ENCODE data around the gene MOB1A. TPM values are rescaled to one million over a fixed set of nuclear protein-coding genes. Genes with fewer than 3 reads are reported as not detected.

MOB1A gene
- total and polyA plus RNA-seq, 2 of the 13 experiments (the other 11 are each of a cell fraction or from before 2014, with no cell fraction given), result 48.2 to 139 TPM

DNA sequence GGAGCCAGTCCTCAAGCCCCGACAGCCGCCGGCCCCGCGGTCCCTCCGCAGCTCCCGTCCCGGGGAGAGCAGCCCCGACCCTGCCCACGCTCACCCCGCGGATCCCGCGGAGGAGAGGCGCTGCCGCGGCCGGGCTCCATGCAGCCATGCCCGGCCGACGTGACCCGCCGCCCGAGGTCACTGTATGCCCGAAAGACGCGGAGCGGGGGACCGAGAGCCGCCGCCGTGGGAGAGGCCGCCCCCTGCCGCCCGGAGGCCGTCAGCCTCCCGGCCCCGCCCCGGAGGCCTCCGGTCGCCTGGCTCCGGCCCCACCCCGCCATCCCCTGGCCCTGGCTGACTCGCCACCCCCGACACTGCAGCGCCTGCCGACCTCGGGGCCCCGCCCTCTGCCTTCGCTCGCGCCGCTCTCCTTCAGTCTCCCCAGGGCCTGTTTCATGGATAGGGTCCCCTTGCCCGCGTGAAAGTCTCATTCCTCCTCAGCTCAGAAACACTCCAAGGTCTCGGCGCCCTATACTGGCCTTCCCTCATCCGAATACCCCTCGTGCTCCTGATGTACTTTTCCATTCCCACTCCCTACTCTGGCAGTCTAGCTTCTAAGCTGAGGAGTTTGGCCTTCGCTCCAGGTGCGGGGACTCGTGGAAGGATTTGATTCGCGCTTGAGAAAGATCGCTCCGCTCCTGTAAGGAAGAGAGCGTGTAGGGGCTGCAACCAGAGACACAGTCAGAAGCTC, 30.8 kb downstream of the MOB1A start, which contains the start of gene BOLA3 (continued):
- TF ChIP-seq ZNF609 (CRISPR knock-in tag; IDR thresholded peaks at IDR 0.05; ENCODE audit: borderline replicate concordance), result 0 out of 2 replicates have a peak, but pooled peaks have one; percentile 27
- TF ChIP-seq NFYB (CRISPR knock-in tag; IDR thresholded peaks at IDR 0.05), result 0 out of 2 replicates have a peak, but pooled peaks have one; percentile 15
- TF ChIP-seq ZNF781 (CRISPR knock-in tag; IDR thresholded peaks at IDR 0.05; ENCODE audit: borderline replicate concordance, not compliant biosample characterization), result peak; percentile 94
- no peak for TF ChIP-seq IKZF1 (IDR thresholded peaks at IDR 0.05)
- TF ChIP-seq ZBTB25 (CRISPR knock-in tag; IDR thresholded peaks at IDR 0.05), result peak; percentile 77; the same call in 1 of the 2 replicates
- no peak; the same call in 1 of the 2 replicates for TF ChIP-seq ZNF607 (CRISPR knock-in tag; IDR thresholded peaks at IDR 0.05; ENCODE audit: borderline replicate concordance)
- TF ChIP-seq, protein P1, sequence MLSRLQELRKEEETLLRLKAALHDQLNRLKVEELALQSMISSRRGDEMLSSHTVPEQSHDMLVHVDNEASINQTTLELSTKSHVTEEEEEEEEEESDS (CRISPR knock-in tag; IDR thresholded peaks at IDR 0.05; ENCODE audit: borderline replicate concordance), result peak; percentile 66; the same call in 1 of the 2 replicates
- no peak for TF ChIP-seq ZKSCAN5 (CRISPR knock-in tag; IDR thresholded peaks at IDR 0.05)
- TF ChIP-seq DNMT3B (CRISPR knock-in tag; conservative IDR thresholded peaks at IDR 0.05), result peak; percentile 33; the same call in 1 of the 2 replicates
- TF ChIP-seq ZNF362 (CRISPR knock-in tag; IDR thresholded peaks at IDR 0.05; ENCODE audit: borderline replicate concordance), result no peak; the same call in 1 of the 2 replicates
- peak; percentile 61 for TF ChIP-seq AGO1 (IDR thresholded peaks at IDR 0.05; ENCODE audit: low read depth, low read length, poor library complexity, severe bottlenecking)
- peak; percentile 95 for TF ChIP-seq YY1 (IDR thresholded peaks at IDR 0.05; ENCODE audit: insufficient read depth, insufficient replicate concordance, low read depth, low read length)
- TF ChIP-seq HNRNPK (IDR thresholded peaks at IDR 0.05; ENCODE audit: low read depth, low read length, poor library complexity, severe bottlenecking), result peak; percentile 17
- TF ChIP-seq ZFP36L2 (CRISPR knock-in tag; IDR thresholded peaks at IDR 0.05), result no peak
